WI38 (cell line): ENCODE measurements around the gene FJX1.

Experiments used
- H3K4me3 ChIP-seq: 2 replicates; pipeline ENCODE4 v1.5.1; 2011; ENCODE audit warnings: low read depth, mild to moderate bottlenecking, control low read depth, low read length
- CTCF ChIP-seq: IDR thresholded peaks from 2 replicates; pipeline ENCODE4 v1.5.1; 2012; ENCODE audit warnings: low read depth, mild to moderate bottlenecking, control low read depth, low read length

FJX1 gene

GRCh38 chr11:35617316-35617686 is 959 bp upstream of the FJX1 start:
- peak overlapping the region; percentile 74 for H3K4me3 ChIP-seq
- TF ChIP-seq CTCF: no peak

GRCh38 chr11:35618497-35619115 is 346 bp downstream of the FJX1 start:
- peak overlapping the region; percentile 74 for H3K4me3 ChIP-seq
- no peak for TF ChIP-seq CTCF

- peak; percentile 4; the same call in 1 of the 2 replicates for TF ChIP-seq CTCF
- peak overlapping the region; percentile 74 for H3K4me3 ChIP-seq
These were observed 1.0 kb downstream of the FJX1 start for GRCh38 chr11:35619116-35619854.

- no peak for TF ChIP-seq CTCF
- H3K4me3 ChIP-seq: peak overlapping the region; percentile 74
These were observed 1.8 kb downstream of the FJX1 start for GRCh38 chr11:35619855-35620640.

GRCh38 chr11:35620795-35621194 is 2.5 kb downstream of the FJX1 start:
- TF ChIP-seq CTCF: no peak
- peak overlapping the region; percentile 74 for H3K4me3 ChIP-seq

- no peak for TF ChIP-seq CTCF
- H3K4me3 ChIP-seq: peak overlapping the region; percentile 74
These were observed 3.4 kb downstream of the FJX1 start for GRCh38 chr11:35621620-35622019.

GRCh38 chr11:35622070-35622469 is 3.8 kb downstream of the FJX1 start:
- peak overlapping the region; percentile 2 for H3K4me3 ChIP-seq

More at GRCh38 chr11:35622070-35622469, 3.8 kb downstream of the FJX1 start:
- TF ChIP-seq CTCF: no peak
